Lower leg skin (tissue), 3 donors: ENCODE data around the gene ABCC4.

Source experiments
- CTCF ChIP-seq, 3 donors: fragments of 450-650 bp; IDR thresholded peaks; one replicate each; pipeline ENCODE4 v1.5.1; 2016; ENCODE audit warnings: antibody characterized with exemption in 3 of 3, mild to moderate bottlenecking in 3 of 3, moderate library complexity in 2 of 3
- POLR2A ChIP-seq, 2 donors: fragments of 450-650 bp; IDR thresholded peaks; one replicate each; pipeline ENCODE4 v1.6.1; 2016 to 2017; ENCODE audit warnings: antibody characterized with exemption in 2 of 2, mild to moderate bottlenecking in 1 of 2, moderate library complexity in 1 of 2

- TF ChIP-seq CTCF (IDR thresholded peaks at IDR 0.05) (no peak), POLR2A (IDR thresholded peaks at IDR 0.05) (no peak)
Measured at GRCh38 chr13:95207769-95208366, 93.4 kb downstream of the ABCC4 start.
